DMS53 (cell line): ENCODE results near the gene TMPRSS13.
"Not testable (repeated sequence)": the region's sequence is repeated elsewhere in the genome, so short reads cannot be mapped to it uniquely, and the experiment has no call there.

ENCODE experiments used
- DNase-seq: peaks from one replicate; lab custom pipeline; 2025; lab: John Stamatoyannopoulos, UW

Gene TMPRSS13

GRCh38 chr11:117950301-117950700, 21.1 kb upstream of the TMPRSS13 start:
- no peak for DNase-seq

GRCh38 chr11:117949062-117949461, 19.9 kb upstream of the TMPRSS13 start:
- DNase-seq: no peak

GRCh38 chr11:117948466-117948865, 19.3 kb upstream of the TMPRSS13 start:
- DNase-seq: not testable (repeated sequence)

DNA sequence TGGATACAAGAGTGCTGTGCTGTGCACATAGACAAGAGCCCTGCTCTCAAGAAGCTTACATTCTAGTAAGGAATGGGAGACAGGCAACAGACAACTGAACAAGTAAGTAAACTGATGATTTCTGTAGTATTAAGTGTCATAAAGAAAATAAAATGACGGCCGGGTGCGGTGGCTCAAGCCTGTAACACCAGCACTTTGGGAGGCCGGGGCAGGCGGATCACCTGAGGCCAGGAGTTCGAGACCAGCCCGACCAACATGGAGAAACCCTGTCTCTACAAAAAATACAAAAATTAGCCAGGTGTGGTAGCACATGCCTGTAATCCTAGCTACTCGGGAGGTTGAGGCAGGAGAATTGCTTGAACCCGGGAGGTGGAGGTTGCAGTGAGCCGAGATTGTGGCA, 18.5 kb upstream of the TMPRSS13 start:
- DNase-seq: not testable (repeated sequence)

DNA sequence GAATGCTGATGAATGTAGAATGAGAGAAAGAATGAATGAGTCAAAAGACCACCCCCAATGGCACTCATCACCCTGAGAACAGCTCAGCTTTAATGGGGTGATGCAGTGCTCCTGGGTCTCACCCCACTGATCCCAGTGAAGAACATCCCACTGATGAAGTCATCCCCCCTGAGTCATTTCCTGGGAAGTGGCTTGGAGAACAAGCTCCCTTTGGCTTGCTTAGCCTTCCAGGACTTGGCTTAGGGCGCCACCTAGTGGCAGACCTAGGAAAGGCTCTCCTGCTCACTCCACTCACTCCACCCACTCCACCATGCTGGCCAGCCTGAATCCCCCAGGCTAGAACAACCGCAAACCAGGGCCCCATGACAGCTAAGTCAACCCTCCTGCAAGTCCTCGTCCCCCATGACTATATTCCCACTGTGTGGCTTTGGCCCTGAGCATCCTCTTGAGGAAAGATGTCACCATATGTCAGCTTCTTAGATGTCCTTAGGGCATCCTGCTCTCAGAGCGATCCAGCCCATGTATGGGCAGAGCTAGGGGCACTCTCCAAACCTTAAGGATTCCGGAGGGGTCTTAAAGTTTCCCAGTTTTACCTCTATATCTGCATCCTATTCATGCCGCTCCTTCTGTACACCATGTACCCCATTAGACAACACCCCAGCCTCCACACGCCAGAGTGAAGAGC, 17.8 kb upstream of the TMPRSS13 start:
- peak; percentile 95 for DNase-seq

DNA sequence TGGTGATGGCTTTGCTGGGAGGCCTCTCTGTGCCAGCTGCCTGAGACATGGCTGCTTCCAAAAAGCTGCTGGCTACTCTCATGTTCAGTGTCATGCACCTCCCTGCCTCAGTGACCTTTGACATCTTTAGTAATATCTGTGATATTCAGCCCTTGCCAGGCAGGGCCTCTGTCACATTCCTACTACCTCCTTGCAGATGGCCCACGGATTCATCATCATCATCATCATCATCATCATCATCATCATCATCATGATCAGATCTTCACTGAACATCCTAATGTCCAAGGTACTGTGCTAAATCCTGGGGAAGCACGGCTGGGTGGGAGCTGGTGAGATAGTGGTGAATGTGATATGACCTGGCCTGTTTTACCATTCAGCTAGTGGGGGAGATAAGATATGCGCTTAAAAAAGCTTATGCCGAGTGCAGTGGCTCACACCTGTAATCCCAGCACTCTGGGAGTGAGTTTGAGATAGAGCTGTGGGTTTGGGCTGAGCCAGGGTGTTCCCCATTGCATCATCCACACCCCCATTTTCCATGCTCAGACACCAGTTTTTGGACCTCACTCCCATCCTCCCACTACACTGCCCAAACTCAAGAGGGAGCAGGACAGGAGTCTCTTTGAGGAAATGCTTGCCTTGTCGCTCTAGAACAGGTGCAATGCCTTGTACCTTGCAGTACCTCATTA, 17.1 kb upstream of the TMPRSS13 start:
- no peak for DNase-seq

GRCh38 chr11:117945047-117945810, 16.0 kb upstream of the TMPRSS13 start:
- DNase-seq: no peak

DNA sequence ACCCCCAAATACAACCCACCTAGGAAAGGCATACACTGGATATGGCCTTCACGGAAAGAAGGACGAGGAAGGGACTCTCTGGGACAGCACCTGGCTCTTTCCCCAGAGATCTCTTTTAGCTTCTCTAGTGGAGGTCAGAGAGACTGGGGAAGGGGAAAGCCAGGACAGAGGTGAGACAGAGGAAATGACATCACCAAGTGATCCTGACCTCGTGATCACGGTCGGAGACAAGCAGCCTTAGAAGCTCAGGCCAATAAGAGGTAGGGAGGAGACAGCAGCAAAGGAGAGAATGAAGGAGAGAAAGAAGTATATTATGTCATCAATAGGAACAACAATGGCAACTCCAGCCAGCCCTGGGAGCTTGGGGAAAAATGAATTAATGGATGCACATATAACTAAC, 15.4 kb upstream of the TMPRSS13 start:
- no peak for DNase-seq

DNA sequence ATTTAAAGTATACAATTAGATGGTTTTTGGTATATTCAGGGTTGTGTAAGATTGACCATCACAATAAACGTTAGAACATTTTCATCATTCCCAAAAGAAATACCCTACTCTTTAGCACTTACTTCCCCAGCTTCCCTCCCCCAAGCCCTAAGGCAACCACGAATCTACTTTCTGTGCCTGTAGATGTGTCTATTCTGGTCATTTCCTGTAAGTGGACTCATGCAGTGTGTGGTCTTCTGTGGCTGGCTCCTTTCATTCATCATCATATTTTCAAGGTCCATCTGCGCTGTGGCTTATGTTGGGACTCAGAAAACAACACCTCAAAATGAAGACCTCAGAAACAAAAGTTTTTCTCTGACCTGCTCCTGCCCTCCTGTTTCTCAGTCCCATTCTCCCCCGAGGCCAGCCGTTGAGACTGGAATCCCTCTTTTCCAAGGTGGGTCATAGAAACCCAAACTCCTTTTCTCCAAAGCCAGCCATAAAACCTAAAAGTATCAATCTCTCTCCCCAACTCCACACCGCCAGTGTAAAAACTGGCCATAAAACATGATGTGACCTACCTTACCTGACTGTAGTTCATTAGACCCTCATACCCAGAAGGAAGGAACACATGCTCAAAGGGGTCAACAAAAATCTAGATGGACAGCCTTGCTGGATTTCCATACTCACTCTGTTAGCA, 12.9 kb upstream of the TMPRSS13 start:
- no peak for DNase-seq

DNA sequence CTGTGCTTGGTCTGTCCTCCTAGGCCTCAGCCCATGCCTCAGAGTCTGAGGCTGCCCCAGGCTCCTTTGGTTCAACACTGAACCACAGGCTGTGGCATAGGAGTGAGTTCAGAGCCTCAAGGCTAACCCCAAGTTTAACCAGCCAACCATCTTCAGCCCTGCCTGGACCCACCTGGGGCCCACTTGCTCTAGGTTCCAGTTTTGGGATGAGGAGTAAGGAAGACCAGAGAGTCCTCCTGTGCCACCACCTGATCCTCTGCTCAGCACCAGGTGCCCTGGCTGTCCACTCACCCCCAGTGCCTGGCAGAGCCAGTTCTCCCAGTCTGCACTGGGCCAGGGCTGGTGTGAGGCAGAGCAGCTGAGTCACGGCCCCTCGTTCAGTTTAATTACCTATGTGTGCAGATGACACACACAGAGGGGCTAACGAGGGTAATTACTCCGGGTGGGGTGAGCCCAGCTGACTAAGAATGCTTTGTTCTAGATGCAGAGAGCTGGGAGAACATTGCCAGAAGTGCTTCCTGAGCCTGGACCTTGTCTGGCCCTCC, 12.0 kb upstream of the TMPRSS13 start:
- peak; percentile 84 for DNase-seq

- peak; percentile 42 for DNase-seq
Observed at GRCh38 chr11:117940736-117941135, 11.5 kb upstream of the TMPRSS13 start.

GRCh38 chr11:117936973-117937372, 7.8 kb upstream of the TMPRSS13 start:
- DNase-seq: peak; percentile 87

GRCh38 chr11:117934526-117935307, 5.5 kb upstream of the TMPRSS13 start:
- no peak for DNase-seq

DNA sequence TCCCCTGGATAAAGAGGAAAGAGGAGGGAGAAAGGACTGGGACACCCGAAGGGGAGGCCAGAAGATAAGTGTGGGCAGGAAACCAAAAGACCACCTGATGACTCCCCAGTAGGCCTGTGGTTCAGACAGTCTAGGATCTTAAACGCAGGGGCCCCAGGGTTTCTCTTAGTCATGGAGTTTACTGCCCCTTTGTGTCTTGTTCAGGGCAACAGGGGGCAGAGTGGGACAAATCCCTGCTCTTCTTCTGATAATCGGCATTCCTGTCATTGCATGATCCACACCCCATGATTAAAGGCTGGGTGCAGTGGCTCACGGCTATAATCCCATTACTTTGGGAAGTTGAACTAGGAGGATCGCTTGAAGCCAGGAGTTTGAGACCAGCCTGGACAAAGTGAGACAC, 4.7 kb upstream of the TMPRSS13 start:
- DNase-seq: no peak

DNA sequence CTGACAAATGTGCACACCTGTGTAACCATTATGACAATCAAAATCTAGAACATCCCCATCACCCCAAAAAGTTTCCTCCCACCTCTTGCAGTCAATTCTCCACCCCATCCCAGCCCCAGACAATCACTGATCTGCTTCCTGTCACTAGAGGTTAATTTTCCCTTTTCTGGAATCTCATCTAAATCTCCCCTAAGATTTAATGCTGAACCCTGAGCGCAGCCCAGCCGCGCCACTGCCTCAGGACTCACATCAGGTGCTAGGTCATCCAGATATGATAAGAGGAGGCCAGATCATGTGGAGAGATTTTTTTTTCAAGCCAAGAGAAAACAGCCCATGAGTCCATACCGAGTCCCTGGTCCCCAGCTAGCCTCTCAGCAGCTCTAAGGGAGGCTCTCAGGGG, 4.3 kb upstream of the TMPRSS13 start:
- no peak for DNase-seq

DNA sequence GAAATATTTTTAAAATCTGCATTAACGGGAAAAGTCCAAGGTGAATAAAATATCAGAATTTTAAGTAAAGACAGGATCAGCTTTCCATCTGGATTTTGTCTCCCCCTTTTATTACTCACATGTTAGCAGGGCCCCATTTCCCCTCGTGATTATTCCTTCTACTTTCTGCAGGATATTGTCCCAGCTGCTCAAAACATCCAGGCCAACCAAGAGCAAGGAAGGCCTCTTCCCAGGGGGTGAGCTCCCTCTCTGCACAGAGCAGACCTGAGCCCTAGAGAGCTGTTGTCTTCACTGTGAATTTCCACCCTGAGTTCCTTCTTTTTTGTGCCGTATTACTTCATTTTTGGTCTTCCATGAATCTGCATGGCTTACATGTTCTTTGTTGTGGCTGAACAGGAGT, 3.7 kb upstream of the TMPRSS13 start:
- DNase-seq: no peak

DNA sequence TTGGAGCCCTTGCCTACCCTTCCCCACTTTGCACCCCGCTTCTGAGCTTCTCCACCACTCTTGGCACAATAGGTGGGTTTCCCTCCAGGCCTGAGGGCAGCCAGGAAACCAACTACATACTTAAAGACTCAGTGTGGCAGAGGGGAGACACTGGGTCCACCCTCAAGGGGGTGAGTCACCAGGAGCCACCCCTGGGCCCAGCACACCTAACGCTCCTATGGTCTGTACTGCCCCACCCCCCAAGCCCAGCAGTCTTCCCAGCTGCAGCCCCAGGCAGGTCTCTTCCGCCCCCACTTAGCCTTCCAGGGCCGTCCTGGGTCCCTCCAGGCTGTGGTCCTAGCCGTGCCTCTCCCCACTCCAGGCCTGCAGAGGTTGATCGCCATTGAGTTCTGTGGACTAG, 3.2 kb upstream of the TMPRSS13 start:
- no peak for DNase-seq

DNA sequence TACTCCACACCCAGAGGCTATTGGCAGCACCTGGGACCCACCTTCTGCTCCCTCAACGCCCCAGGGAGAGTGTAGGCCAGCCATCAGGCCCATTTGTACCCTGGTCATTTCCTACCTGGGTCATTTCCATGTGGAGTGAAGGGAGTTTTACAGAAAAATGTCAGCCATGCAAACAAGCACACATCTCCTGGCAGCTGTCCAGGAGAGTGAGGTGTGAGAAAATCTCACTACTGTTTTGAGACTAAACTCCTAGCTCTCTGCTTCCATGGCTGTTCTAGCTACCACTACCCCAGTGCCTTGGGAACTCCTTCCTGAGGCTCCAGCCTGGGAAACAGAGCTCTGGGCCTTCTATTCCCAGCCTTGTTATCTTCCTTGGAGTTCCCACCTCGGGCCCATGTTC, 2.8 kb upstream of the TMPRSS13 start:
- peak; percentile 42 for DNase-seq

DNA sequence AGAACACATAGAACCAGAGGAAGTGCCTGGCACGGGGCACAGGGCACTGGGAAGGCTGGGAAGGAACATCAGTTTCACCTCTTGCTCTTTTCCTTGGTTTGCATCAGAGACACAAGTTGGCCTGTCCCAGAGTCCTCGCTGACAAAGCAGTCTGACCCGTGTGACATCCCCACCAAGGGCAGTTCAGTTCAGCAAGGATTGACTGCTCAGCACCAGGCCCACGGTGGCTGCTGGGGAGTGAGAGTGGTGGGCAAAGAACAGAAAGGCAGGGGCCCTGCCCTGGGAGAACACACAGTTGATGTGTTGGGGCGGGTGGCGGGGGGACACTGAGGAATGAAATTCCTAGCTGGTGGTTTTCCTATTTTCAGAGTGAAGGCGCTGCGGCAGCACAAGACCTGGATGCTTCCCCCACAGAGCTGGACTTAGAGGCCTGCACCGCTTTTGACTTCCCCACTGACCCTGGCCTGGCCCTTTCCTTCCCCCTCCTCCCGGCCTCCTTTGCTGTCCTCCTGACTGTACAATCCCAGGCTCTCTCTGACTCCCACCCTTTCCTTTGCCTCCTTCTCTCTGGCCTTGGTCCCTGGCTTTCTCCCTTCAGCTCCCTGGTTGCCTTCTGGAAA, 2.2 kb upstream of the TMPRSS13 start:
- DNase-seq: no peak

DNA sequence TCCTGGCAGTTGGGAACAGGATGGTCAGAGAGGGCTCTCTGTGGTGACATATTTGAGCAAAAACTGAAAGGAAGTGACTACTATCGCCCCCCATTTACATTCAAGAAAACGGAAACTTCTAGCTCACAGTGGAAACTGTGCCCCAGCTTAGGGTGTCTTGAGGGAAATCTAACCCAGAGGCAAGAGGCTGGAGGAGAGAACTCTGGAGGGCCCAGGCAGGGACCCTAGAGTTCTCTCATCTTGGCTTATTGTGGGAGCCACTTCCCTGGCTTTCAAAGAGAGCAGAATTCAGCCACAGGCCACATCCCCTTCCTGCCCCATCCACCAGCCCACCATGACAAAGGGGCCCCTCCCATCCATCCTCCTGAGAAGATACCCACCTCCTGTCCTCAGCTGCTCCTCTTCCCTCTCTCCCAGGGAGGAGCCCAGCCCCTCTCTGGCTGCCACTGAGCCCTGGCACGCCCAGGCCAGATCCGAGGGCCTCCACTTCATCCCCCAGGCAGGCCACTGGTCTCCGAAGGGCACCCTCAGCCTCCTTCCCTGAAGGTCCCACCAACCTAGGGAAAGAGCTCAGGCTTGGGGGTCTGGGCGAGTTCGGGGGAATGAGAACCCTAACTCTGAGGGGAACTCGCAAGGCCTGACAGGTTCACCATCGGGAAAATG, 1.6 kb upstream of the TMPRSS13 start:
- no peak for DNase-seq
